ENCODE measurements around the gene NEURL4. TPM values are rescaled to one million over a fixed set of nuclear protein-coding genes. Genes with fewer than 3 reads are reported as not detected.

NEURL4 gene
- total RNA-seq, 1 experiment from 2014 or later: 81.7 TPM

- ChIA-PET CTCF (no interaction called here), POLR2A (ENCODE audit: low non-redundant PET) (no interaction called here)
Measured at GRCh38 chr17:7325031-7325528, 4.1 kb downstream of the NEURL4 start.

DNA sequence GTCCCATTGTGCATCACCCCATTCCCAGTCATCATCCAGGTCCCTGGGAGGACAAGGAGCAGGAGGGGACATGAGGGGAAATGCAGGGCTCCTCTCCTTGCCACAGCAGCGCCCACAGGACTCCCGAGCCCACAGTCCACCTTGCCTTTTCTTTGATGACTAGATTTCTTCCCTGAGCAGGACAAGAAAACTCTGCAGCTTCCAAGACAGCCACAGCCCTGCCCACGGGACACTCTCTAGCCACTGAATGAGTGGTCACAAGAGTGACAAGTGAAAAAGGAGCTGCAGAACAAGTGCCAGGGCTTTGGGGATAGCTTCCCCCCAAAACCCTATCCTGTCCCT lies 4.7 kb downstream of the NEURL4 start:
- Histone ChIP-seq H3K27me3 (replicated peaks; ENCODE audit: insufficient read depth, low read depth, low read length, poor library complexity) (no peaks in the 10 kb centered on the region), H3K4me3 (ENCODE audit: low read depth, low read length, poor library complexity, severe bottlenecking) (no peak overlapping the region), H3K36me3 (ENCODE audit: insufficient read depth, low read length, poor library complexity, severe bottlenecking) (peaks cover 52% of the 10 kb centered on the region), H3K4me1 (ENCODE audit: insufficient read depth, low read length, poor library complexity, severe bottlenecking) (peaks cover 13% of the 10 kb centered on the region), H3K27ac (ENCODE audit: low read depth, low read length, poor library complexity, severe bottlenecking) (no peak overlapping the region), H3K9me3 (ENCODE audit: low read depth, low read length, poor library complexity, severe bottlenecking) (no peaks in the 10 kb centered on the region)
- BruUV-seq (replicated peaks): no TSS peak
- DNase-seq (ENCODE audit: low spot score): no peak
- ChIA-PET CTCF (no interaction called here), POLR2A (ENCODE audit: low non-redundant PET) (no interaction called here)
- intact Hi-C loops (cut with micrococcal nuclease; ENCODE audit: unreplicated experiment): no loop called here
- TF ChIP-seq CTCF (conservative IDR thresholded peaks at IDR 0.05; ENCODE audit: low read depth, low read length) (no peak), EZH2 (IDR thresholded peaks at IDR 0.05; ENCODE audit: borderline replicate concordance, low read depth, low read length, poor library complexity, severe bottlenecking) (no peak)

More at GRCh38 chr17:7325031-7325528, 4.1 kb downstream of the NEURL4 start:
- intact Hi-C loops (cut with micrococcal nuclease; ENCODE audit: unreplicated experiment): no loop called here
- no TSS peak for BruUV-seq (replicated peaks)
- peaks cover 52% of the 10 kb centered on the region for H3K36me3 ChIP-seq (ENCODE audit: insufficient read depth, low read length, poor library complexity, severe bottlenecking)
- H3K9me3 ChIP-seq (ENCODE audit: low read depth, low read length, poor library complexity, severe bottlenecking): no peaks in the 10 kb centered on the region
- H3K27me3 ChIP-seq (replicated peaks; ENCODE audit: insufficient read depth, low read depth, low read length, poor library complexity): no peaks in the 10 kb centered on the region
- peaks cover 13% of the 10 kb centered on the region for H3K4me1 ChIP-seq (ENCODE audit: insufficient read depth, low read length, poor library complexity, severe bottlenecking)
- DNase-seq (ENCODE audit: low spot score): no peak
- TF ChIP-seq CTCF (conservative IDR thresholded peaks at IDR 0.05; ENCODE audit: low read depth, low read length): no peak
- no peak for TF ChIP-seq EZH2 (IDR thresholded peaks at IDR 0.05; ENCODE audit: borderline replicate concordance, low read depth, low read length, poor library complexity, severe bottlenecking)
- H3K4me3 ChIP-seq (ENCODE audit: low read depth, low read length, poor library complexity, severe bottlenecking): no peak overlapping the region
- H3K27ac ChIP-seq (ENCODE audit: low read depth, low read length, poor library complexity, severe bottlenecking): no peak overlapping the region

- POLR2A ChIA-PET (ENCODE audit: low non-redundant PET): no interaction called here
- intact Hi-C loops (cut with micrococcal nuclease; ENCODE audit: unreplicated experiment): no loop called here
Measured at GRCh38 chr17:7323731-7324437, 5.3 kb downstream of the NEURL4 start.

More at GRCh38 chr17:7323731-7324437, 5.3 kb downstream of the NEURL4 start:
- Histone ChIP-seq H3K27ac (ENCODE audit: low read depth, low read length, poor library complexity, severe bottlenecking) (no peak overlapping the region), H3K9me3 (ENCODE audit: low read depth, low read length, poor library complexity, severe bottlenecking) (no peaks in the 10 kb centered on the region), H3K4me3 (ENCODE audit: low read depth, low read length, poor library complexity, severe bottlenecking) (no peak overlapping the region), H3K4me1 (ENCODE audit: insufficient read depth, low read length, poor library complexity, severe bottlenecking) (peaks cover 13% of the 10 kb centered on the region), H3K36me3 (ENCODE audit: insufficient read depth, low read length, poor library complexity, severe bottlenecking) (peaks cover 55% of the 10 kb centered on the region), H3K27me3 (replicated peaks; ENCODE audit: insufficient read depth, low read depth, low read length, poor library complexity) (no peaks in the 10 kb centered on the region)
- peak; percentile 62 for DNase-seq (ENCODE audit: low spot score)
- TF ChIP-seq CTCF (conservative IDR thresholded peaks at IDR 0.05; ENCODE audit: low read depth, low read length): peak; percentile 95
- TF ChIP-seq EZH2 (IDR thresholded peaks at IDR 0.05; ENCODE audit: borderline replicate concordance, low read depth, low read length, poor library complexity, severe bottlenecking): no peak
- no TSS peak for BruUV-seq (replicated peaks)
- CTCF ChIA-PET: no interaction called here

Measured in A673 (cell line).